ENCODE measurements around the gene GFY. TPM values are rescaled to one million over a fixed set of nuclear protein-coding genes. Genes with fewer than 3 reads are reported as not detected.

The GFY gene
- polyA plus RNA-seq, 1 donor from 2014 or later: not detected

- Histone ChIP-seq H3K27me3 (ENCODE audit: insufficient read depth, low read depth, low read length) (no peaks in the 10 kb centered on the region), H3K4me3 (ENCODE audit: low read length) (no peak overlapping the region), H3F3A (ENCODE audit: insufficient read depth, low read length, poor library complexity, severe bottlenecking) (no peaks in the 10 kb centered on the region), H3K79me2 (replicated peaks; ENCODE audit: insufficient read depth, low read length) (no peaks in the 10 kb centered on the region), H3K9me2 (ENCODE audit: insufficient read depth, low read length) (no peaks in the 10 kb centered on the region), H2AFZ (ENCODE audit: low read depth, low read length) (no peak overlapping the region), H3K9me3 (ENCODE audit: low read length) (no peaks in the 10 kb centered on the region), H3K9ac (ENCODE audit: low read length) (no peak overlapping the region), H4K20me1 (ENCODE audit: insufficient read depth) (no peaks in the 10 kb centered on the region), H3K36me3 (ENCODE audit: insufficient read depth, low read length) (no peaks in the 10 kb centered on the region), H3K27ac (ENCODE audit: low read length) (no peak overlapping the region), H3K4me2 (ENCODE audit: low read length) (no peak overlapping the region)
- TF ChIP-seq, protein P1, sequence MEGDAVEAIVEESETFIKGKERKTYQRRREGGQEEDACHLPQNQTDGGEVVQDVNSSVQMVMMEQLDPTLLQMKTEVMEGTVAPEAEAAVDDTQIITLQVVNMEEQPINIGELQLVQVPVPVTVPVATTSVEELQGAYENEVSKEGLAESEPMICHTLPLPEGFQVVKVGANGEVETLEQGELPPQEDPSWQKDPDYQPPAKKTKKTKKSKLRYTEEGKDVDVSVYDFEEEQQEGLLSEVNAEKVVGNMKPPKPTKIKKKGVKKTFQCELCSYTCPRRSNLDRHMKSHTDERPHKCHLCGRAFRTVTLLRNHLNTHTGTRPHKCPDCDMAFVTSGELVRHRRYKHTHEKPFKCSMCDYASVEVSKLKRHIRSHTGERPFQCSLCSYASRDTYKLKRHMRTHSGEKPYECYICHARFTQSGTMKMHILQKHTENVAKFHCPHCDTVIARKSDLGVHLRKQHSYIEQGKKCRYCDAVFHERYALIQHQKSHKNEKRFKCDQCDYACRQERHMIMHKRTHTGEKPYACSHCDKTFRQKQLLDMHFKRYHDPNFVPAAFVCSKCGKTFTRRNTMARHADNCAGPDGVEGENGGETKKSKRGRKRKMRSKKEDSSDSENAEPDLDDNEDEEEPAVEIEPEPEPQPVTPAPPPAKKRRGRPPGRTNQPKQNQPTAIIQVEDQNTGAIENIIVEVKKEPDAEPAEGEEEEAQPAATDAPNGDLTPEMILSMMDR (IDR thresholded peaks at IDR 0.05; ENCODE audit: poor library complexity, severe bottlenecking): no peak
- TF ChIP-seq RAD21 (conservative IDR thresholded peaks at IDR 0.05): no peak
- TF ChIP-seq EZH2 (IDR thresholded peaks at IDR 0.05; ENCODE audit: borderline replicate concordance, insufficient read depth, low read length, poor library complexity, severe bottlenecking): no peak
- no peak for TF ChIP-seq POLR2AphosphoS5 (IDR thresholded peaks at IDR 0.05)
- no peak for TF ChIP-seq MXI1 (conservative IDR thresholded peaks at IDR 0.05; ENCODE audit: poor library complexity, severe bottlenecking)
- TF ChIP-seq REST (IDR thresholded peaks at IDR 0.05; ENCODE audit: borderline replicate concordance): no peak
- no peak for TF ChIP-seq TAF1 (IDR thresholded peaks at IDR 0.05; ENCODE audit: low read depth)
- TF ChIP-seq EP300 (conservative IDR thresholded peaks at IDR 0.05; ENCODE audit: poor library complexity, severe bottlenecking): no peak
- TF ChIP-seq SMC3 (conservative IDR thresholded peaks at IDR 0.05; ENCODE audit: poor library complexity): no peak
Observed at GRCh38 chr19:49389406-49389805, 35.8 kb upstream of the GFY start.

DNA sequence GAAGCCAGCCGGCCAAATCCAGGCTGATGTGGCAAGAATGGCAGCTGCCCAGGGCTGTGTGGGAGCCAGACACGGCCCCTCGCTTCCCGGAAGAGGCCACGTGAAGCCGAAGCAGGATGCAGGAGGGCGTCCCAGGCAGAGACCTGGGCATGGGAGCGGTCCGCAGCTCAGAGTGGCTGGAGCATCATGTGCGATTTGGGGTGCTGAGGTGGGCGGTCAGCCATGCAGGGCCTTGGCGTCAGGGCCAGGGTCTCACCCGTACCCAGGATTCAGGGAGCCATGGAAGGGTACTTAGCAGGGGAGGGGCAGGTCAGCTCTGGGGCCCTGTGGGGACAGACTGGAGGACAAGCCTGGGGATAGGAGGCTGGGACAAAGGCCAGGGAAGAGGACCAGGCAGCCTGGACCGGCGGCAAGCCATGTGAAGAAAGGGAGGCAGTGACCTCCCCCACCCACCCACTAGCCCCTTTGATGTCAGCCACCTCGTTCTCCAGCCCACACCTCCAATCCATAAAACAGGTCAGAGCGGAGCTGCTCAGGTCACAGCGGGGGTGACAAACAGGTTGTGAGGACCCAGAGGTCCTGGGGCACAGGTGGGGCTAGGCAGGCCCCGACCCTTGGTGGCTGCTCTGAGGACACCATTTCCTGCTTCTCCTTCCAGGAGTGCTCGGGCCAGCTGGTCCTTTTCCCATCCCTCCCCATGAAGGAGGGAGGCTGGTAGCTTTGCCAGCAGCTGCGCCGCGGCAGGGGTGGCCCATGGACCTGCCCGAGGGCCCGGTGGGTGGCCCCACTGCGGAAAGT, 34.9 kb upstream of the GFY start:
- Histone ChIP-seq H2AFZ (ENCODE audit: low read depth, low read length) (no peak overlapping the region), H3K36me3 (ENCODE audit: insufficient read depth, low read length) (no peaks in the 10 kb centered on the region), H4K20me1 (ENCODE audit: insufficient read depth) (no peaks in the 10 kb centered on the region), H3K9me2 (ENCODE audit: insufficient read depth, low read length) (no peaks in the 10 kb centered on the region), H3K4me3 (ENCODE audit: low read length) (no peak overlapping the region), H3F3A (ENCODE audit: insufficient read depth, low read length, poor library complexity, severe bottlenecking) (no peaks in the 10 kb centered on the region), H3K9ac (ENCODE audit: low read length) (no peak overlapping the region), H3K9me3 (ENCODE audit: low read length) (no peaks in the 10 kb centered on the region), H3K4me2 (ENCODE audit: low read length) (no peak overlapping the region), H3K79me2 (replicated peaks; ENCODE audit: insufficient read depth, low read length) (no peaks in the 10 kb centered on the region), H3K27me3 (ENCODE audit: insufficient read depth, low read depth, low read length) (no peaks in the 10 kb centered on the region), H3K27ac (ENCODE audit: low read length) (no peak overlapping the region)
- TF ChIP-seq, protein P1 (IDR thresholded peaks at IDR 0.05; ENCODE audit: poor library complexity, severe bottlenecking): no peak
- TF ChIP-seq EP300 (conservative IDR thresholded peaks at IDR 0.05; ENCODE audit: poor library complexity, severe bottlenecking) (no peak), REST (IDR thresholded peaks at IDR 0.05; ENCODE audit: borderline replicate concordance) (no peak), RAD21 (conservative IDR thresholded peaks at IDR 0.05) (no peak), SMC3 (conservative IDR thresholded peaks at IDR 0.05; ENCODE audit: poor library complexity) (no peak), TAF1 (IDR thresholded peaks at IDR 0.05; ENCODE audit: low read depth) (no peak)
